HG02943 (cell line): ENCODE results near the gene LRRC56.
"Not testable (repeated sequence)": the region's sequence is repeated elsewhere in the genome, so short reads cannot be mapped to it uniquely, and the experiment has no call there.

ENCODE experiments used
- ATAC-seq: cut with Tn5 transposase; IDR thresholded peaks from one replicate; pipeline ENCODE4 v1.9.1; 2021; ENCODE audit warnings: mild to moderate bottlenecking, low read depth, moderate library complexity; ENCODE audit not compliant: unreplicated experiment

The LRRC56 gene

GRCh38 chr11:571802-572185, 34.5 kb downstream of the LRRC56 start:
- ATAC-seq, result no peak

- no peak for ATAC-seq
These were observed 35.9 kb downstream of the LRRC56 start for GRCh38 chr11:573146-573759.

GRCh38 chr11:574031-574570, 36.8 kb downstream of the LRRC56 start:
- not testable (repeated sequence) for ATAC-seq

GRCh38 chr11:574632-575312, 37.4 kb downstream of the LRRC56 start:
- ATAC-seq, result no peak

- peak; percentile 31 for ATAC-seq
These were observed 38.1 kb downstream of the LRRC56 start for GRCh38 chr11:575313-575995.

GRCh38 chr11:575996-576768, 38.9 kb downstream of the LRRC56 start, which contains the start of gene PHRF1:
Gene PHRF1, plus strand, starts transcription at chr11:576470. Its CDS starts 5,043 bp downstream, at chr11:581513.
- peak; percentile 76 for ATAC-seq

- no peak for ATAC-seq
These were observed 39.7 kb downstream of the LRRC56 start for GRCh38 chr11:576811-577610.

GRCh38 chr11:577611-577894, 40.2 kb downstream of the LRRC56 start:
- no peak for ATAC-seq

- ATAC-seq, result no peak
These were observed 41.1 kb downstream of the LRRC56 start for GRCh38 chr11:578276-579035.

- ATAC-seq, result no peak
These were observed 42.7 kb downstream of the LRRC56 start for GRCh38 chr11:579830-580601.

- no peak for ATAC-seq
These were observed 44.0 kb downstream of the LRRC56 start for GRCh38 chr11:581342-581741.

GRCh38 chr11:581752-582151, 44.4 kb downstream of the LRRC56 start:
- no peak for ATAC-seq

GRCh38 chr11:584287-584686, 47.0 kb downstream of the LRRC56 start:
- no peak for ATAC-seq

GRCh38 chr11:586376-587316, 49.3 kb downstream of the LRRC56 start:
- no peak for ATAC-seq

GRCh38 chr11:587546-587945, 50.2 kb downstream of the LRRC56 start:
- ATAC-seq, result no peak

GRCh38 chr11:587978-588380, 50.7 kb downstream of the LRRC56 start:
- ATAC-seq, result no peak

- no peak for ATAC-seq
These were observed 52.5 kb downstream of the LRRC56 start for GRCh38 chr11:589798-590197.

- no peak for ATAC-seq
These were observed 53.7 kb downstream of the LRRC56 start for GRCh38 chr11:590997-591396.
